Epithelial cell of proximal tubule (primary cell): Measurements from ENCODE around the gene GOLGA8J. TPM values are rescaled to one million over a fixed set of nuclear protein-coding genes. Genes with fewer than 3 reads are reported as not detected.
"Not testable (repeated sequence)": the region's sequence is repeated elsewhere in the genome, so short reads cannot be mapped to it uniquely, and the experiment has no call there.

Experiments used
- DNase-seq: peaks from one replicate; pipeline ENCODE4 v3.0.0-alpha.2; 2011; ENCODE audit warnings: low read depth
- H3K4me3 ChIP-seq: 2 replicates; pipeline ENCODE4 v1.5.1; 2011; ENCODE audit warnings: low read depth, mild to moderate bottlenecking, low read length
- total RNA-seq: library from RNA; depleted of rRNA; stranded (reverse); fragments of >200 nt; gene quantifications from 2 replicates; pipeline ENCODE4 v1.2.3, GENCODE V29; 2015

GOLGA8J gene
- total RNA-seq, 1 donor from 2014 or later, result not detected

- H3K4me3 ChIP-seq, DNase-seq: not testable (repeated sequence)
These were observed 47.3 kb downstream of the GOLGA8J start for GRCh38 chr15:30130066-30130465.

- H3K4me3 ChIP-seq, DNase-seq: not testable (repeated sequence)
These were observed 52.0 kb downstream of the GOLGA8J start, which contains the start of gene GOLGA8T for GRCh38 chr15:30134751-30135150. Gene GOLGA8T (plus strand): TSS chr15:30135051. CDS start chr15:30135149, 98 bp downstream.

Other genes starting within 250 kb of the GOLGA8J start
- not detected in 2 replicates for gene GOLGA8T, start 52.1 kb downstream of the GOLGA8J start, total RNA-seq